Right forelimb (tissue), 1 donor: ENCODE data around the gene GPR161.

ENCODE experiments used
- DNase-seq: peaks from one replicate; pipeline ENCODE4 v3.0.0-alpha.2; 2018

GPR161 gene

DNA sequence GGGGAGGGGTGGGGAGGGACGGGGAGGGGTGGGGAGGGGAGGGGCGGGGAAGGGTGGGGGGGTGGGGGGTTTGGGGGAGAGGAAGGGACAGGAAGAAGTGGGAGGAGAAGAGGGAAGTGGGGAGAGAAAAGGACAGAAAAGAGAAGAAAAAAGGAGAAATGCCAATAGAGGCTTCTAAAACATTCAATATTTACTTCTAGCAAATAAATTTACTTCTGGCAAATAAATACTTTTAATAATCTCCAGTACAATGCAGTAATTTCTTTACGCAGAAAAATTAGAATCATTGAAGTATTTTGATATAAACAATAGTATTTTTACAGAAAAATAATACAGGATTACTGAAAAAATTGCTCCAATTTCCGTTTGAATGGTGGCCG lies 9.4 kb upstream of the GPR161 start:
- no peak for DNase-seq

DNA sequence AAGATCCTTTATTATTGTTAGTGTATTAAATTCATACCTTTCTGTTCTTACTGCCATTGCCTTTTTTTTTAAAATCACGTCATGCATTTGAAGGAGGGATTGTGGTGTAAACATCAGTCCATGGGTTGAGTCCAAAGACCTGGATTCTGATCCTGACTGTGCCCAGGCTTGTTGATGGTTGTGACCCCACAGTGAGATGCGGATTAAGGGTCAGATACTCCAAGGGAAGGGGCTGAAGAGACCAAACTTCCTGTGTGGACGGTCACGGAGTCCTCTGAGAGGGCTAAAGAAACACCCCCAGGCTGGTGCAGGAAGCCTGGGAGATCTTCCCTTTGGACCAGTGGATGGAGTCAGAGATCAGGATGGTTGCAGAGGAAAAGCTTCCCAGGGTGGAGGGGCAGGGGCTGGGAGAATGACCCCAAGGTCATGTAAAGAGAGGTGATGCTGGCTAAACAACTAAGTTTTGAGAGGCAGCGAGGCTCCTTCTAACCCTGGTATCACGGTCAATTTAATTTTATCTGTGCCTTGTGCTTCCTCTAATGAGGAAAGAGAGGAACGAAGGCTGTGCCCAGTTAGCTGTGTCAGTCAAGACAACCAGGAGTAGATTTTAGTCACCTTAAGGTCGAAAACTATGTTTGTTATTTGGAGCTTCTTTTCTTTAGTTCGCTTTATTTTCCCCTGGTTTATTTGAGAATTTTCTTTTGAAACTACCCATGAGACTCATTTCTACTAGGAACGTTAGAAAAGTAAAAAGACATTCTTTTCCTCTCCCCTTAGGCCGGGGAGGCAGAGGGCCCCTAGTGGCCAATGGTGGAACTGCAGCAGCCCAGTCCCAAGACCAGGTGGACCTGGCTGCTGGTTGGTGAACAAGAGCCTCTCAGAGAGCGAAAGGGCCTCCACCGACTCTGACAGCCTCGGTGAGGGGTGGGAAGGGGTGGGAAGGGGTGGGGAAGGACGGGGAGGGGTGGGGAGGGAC lies 8.7 kb upstream of the GPR161 start:
- DNase-seq: peak; percentile 88

GRCh38 chr1:168141871-168142385 lies 5.2 kb upstream of the GPR161 start:
- no peak for DNase-seq

DNA sequence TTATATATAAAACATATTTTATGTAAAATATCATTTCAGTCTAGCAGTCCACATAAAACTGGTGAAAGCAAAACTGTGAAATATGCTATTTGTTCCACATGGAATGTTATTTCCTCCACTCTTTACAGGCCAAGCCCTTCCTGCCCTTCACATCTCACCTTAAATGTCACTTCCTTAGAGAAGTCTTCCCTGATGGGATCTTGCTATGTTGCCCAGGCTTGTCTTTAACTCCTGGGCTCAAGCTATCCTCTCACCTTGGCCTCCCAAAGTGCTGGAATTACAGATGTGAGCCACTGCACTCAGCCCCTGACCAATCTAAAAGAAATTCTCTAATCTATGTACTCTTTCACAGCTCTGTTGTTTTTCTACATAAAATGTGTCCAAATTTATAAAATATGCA lies 2.3 kb upstream of the GPR161 start:
- no peak for DNase-seq

GRCh38 chr1:168138134-168138533 lies 1.4 kb upstream of the GPR161 start:
- DNase-seq: no peak

- DNase-seq: no peak
These were observed 738 bp upstream of the GPR161 start for GRCh38 chr1:168137515-168137821.

DNA sequence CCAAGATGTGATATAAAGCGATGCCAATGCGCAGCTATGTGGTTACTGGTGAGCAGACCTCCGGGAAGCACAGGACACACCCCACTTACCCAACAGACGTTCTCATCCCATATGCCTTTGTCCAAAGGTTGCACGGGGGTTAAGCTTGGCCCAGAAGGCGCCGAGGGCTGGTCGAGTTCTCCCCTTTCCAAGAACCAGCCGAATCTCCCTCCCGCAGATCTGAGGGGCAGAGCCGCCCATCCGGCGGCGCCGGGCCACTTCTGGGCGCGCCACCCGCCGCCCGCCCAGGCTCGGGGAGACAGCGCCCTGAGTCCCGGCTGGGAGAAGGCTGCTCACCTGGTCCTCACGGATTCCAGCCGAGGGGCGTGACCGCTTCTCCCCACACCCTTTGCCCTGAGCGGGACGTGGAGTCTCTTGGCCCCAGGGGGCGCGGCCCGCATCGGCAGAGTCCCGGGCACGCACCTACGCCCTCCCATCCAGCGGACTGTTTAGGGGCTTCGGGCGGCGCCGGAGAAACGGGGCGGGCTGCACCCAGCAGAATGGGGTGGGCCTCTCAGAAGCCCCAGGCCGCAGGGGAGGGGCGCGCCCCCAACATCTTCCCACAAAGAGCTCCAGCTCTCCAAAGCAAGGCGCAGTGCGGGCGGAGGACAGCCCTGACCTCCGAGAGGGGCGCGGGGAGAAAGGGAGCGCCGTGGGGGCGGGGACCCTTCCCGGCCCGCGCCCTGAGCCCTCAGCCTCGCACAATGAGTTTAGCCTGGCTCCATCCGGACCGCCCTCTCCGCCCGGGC lies 615 bp downstream of the GPR161 start:
- peak; percentile 68 for DNase-seq

DNA sequence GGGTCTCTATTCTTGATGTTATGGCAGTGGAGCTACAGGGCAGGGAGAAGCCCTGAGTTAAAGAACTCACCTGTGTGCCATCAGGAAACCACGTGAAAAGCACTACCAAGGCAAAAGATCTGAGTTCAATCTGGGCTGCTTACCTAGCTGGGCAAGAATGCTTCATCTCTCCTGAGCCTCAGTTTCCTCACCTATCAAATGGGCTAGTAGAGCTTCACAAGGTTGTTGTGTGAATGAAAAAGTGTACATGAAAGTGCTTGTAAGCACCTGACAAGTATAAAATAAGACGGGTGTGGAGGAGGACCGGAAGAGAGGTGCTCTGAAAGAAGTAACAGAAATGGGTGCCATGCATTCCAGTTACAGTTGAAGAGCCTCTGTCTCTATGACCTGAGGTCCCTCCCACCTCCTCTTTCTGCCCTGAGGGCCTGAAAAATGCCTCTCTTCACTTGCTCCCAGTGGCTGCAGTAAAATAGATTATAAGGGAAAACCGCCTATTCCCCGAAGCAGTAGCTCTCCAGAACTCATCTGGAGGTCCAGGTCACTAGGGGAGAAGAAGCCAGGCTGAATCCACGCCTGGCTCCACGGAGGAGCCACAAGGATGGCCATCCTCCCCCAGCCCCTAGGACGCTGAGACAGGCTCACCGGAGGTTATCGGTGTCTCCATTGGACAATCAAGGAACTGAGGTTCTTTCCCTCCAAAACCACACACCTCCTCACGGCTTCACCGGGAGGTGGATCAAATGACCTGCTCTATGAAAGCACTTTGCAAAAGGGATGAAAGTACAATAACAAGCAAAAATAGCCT lies 1.4 kb downstream of the GPR161 start:
- no peak for DNase-seq

- no peak for DNase-seq
These were observed 2.1 kb downstream of the GPR161 start for GRCh38 chr1:168134642-168135041.

DNA sequence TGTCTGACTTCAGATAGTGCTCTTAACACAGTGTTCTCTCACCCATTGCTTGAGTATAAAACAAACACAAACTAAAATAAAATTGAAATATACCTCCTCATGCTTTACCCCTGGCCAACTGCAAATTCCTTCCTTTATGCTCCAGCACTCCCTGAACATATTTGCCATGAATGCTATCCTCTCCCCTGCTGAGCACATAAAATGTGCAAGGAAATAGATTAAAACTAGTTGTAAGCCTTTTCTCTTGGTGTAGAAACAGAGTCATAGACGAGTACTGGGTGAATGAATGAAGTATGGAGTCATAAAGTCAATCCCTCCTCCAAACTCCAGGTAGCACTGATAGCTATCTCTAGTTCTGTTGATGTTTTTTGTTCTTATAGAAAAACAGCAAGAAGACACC lies 2.6 kb downstream of the GPR161 start:
- no peak for DNase-seq

DNA sequence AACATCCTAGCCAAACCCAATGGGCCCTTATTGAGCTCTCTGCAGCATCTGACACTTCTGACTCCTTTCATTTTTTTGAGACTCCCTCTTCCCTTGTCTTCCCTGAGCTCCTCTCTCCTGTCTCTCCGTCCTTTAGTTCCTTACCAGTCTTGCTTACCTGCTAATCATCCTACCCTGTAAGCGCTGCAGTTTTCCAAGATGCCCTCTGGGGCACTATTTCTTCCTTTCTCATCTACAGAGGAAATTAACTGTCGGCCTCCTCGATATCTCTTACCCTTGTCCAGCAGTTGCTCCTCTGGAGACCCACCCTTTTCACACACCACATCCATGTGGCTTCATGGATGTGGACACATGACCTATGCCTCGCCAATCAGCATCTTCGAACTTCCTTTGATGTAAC lies 6.8 kb downstream of the GPR161 start:
- DNase-seq: no peak

DNA sequence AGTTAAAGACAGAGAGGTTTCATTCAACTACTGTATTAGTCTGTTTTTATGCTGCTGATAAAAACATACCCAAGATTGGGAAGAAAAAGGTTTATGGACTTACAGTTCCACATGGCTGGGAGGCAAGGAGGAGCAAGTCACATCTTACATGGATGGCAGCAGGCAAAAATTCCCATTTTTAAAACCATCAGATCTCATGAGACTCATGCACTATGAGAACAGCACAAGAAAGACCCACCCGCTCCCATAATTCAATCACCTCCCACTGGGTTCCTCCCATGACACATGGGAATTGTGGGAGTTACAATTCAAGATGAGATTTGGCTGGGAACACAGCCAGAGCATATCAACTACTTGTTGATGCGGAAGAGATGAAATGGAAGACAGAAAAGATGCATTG lies 9.2 kb downstream of the GPR161 start:
- no peak for DNase-seq

GRCh38 chr1:168125051-168125450 lies 11.7 kb downstream of the GPR161 start:
- no peak for DNase-seq

- DNase-seq: peak; percentile 79
These were observed 15.2 kb downstream of the GPR161 start for GRCh38 chr1:168121401-168122011.

DNA sequence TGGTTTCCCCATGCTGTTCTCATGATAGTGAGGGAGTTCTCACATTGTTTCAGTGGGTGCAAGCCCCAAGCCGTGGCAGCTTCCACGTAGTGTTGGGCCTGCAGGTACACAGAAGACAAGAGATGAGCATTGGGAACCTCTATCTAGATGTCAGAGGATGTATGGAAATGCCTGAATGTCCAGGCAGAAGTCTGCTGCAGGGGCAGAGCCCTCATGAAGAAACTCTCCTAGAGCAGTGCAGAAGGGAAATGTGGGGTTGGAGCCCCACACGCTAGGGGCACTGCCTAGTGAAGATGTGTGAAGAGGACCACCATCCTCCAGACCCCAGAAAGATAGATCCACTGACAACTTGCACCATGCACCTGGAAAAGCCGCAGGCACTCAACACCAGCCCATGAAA lies 17.0 kb downstream of the GPR161 start:
- DNase-seq: no peak

- no peak for DNase-seq
These were observed 20.4 kb downstream of the GPR161 start for GRCh38 chr1:168116327-168116799.

- DNase-seq: no peak
These were observed 21.9 kb downstream of the GPR161 start for GRCh38 chr1:168114845-168115244.

GRCh38 chr1:168112673-168113305 lies 23.9 kb downstream of the GPR161 start:
- no peak for DNase-seq

- no peak for DNase-seq
These were observed 25.7 kb downstream of the GPR161 start for GRCh38 chr1:168110896-168111545.

- DNase-seq: no peak
These were observed 30.5 kb downstream of the GPR161 start for GRCh38 chr1:168106274-168106673.

GRCh38 chr1:168105846-168106245 lies 30.9 kb downstream of the GPR161 start:
- DNase-seq: no peak
